Measurements from ENCODE around the gene FSIP1.

The FSIP1 gene

GRCh38 chr15:39684233-39684632 lies 98.4 kb downstream of the FSIP1 start:
- DNase-seq (ENCODE audit: low read depth), result no peak

GRCh38 chr15:39682366-39682765 lies 100.3 kb downstream of the FSIP1 start:
- no peak for DNase-seq (ENCODE audit: low read depth)

GRCh38 chr15:39680868-39681267 lies 101.8 kb downstream of the FSIP1 start:
- DNase-seq (ENCODE audit: low read depth), result peak; percentile 82

DNA sequence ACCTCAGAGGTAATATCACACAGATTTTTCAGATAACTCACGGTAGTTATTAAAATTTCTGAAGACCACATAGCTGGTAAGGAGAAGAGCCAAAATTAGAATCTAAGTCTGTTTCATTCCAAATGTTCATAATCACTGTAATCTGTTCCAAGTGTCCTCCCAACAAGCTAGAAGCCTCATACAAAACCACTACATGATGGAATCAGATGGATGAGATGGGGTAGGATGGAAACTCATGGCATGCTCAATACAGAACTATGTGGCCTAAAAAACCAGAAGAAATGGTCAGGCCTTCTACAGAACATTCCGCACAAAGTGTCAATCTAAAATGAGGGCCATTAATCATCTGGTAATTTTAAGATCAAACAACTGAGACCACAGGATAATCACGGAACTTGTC lies 110.0 kb downstream of the FSIP1 start:
- no peak for DNase-seq (ENCODE audit: low read depth)

GRCh38 chr15:39672184-39672583 lies 110.5 kb downstream of the FSIP1 start:
- DNase-seq (ENCODE audit: low read depth), result no peak

GRCh38 chr15:39670687-39671086 lies 112.0 kb downstream of the FSIP1 start:
- DNase-seq (ENCODE audit: low read depth), result no peak

DNA sequence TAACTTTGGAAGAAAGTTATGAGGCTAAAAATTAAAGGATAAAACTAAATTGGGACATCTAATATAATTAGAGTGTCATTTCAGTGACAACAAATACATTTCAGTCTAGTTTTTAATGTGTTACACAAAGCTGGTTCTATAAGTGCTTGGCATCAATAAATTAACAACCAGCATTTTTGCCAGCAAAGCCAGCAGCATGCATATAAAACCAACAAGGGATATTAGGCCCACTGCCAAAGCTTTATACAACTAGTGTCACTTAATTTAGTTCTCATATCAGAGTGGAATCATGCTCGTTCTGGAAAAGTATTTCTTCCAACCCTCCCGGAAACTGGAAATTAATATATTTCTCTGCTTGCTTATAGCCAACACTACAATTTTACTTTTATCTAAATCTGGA lies 113.0 kb downstream of the FSIP1 start:
- no peak for DNase-seq (ENCODE audit: low read depth)

DNA sequence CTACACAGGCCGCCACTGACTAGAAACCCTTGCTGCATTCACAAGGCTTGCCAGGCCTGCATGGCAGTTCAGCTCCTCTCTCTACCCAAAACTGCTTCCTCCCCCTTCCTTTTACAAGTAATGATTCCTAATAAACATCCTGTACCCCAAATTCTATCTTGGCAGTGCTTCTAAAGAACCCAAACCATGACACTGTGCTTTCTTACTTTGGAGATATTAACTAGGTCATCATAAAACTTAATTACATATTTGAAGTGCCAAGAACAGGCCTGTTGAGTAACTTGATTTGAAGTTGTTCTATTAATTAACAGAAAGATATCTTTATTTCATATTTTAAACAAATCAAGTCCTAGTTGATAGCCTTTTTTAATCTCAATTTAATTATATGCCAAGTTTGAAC lies 113.4 kb downstream of the FSIP1 start:
- no peak for DNase-seq (ENCODE audit: low read depth)

DNA sequence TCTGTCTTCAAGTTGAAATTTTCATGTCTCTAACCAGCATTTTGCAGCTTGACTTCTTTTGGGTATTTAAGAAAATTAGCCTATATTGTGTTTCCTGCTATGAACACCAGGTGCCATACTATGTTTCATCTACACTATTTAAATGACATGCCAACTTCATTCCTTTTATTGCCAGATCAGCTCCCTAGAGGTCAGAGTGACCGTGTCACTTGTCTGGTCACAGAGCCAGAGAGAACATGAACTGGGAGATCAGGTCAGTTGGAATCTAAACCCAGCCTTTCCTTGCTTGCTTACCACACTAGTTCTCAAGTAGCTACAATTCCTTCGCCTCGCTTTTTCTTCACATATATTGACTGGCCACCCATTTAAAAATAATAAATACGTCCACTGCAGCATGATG lies 114.2 kb downstream of the FSIP1 start:
- DNase-seq (ENCODE audit: low read depth), result no peak

- DNase-seq (ENCODE audit: low read depth), result no peak
Observed at GRCh38 chr15:39667382-39668127, 115.1 kb downstream of the FSIP1 start.

DNA sequence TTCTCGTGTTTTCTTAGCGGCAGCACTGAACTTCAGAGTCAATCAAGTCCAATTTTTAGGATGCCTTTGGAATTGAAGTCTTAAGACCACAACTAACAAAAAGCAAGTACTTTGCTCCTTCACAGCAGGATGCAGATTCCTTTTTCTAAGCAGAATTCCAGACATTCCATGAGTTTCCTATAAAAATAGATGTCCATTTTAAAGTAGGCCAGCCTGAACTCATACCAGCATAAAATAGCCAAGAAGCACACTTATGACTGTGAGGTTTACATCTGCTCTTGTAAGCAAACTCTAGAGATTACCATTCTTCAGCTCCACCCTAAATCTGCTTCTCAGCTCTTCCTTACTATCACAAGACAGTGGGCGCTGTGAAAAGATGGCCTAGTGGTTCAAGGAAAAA lies 116.0 kb downstream of the FSIP1 start:
- no peak for DNase-seq (ENCODE audit: low read depth)

DNA sequence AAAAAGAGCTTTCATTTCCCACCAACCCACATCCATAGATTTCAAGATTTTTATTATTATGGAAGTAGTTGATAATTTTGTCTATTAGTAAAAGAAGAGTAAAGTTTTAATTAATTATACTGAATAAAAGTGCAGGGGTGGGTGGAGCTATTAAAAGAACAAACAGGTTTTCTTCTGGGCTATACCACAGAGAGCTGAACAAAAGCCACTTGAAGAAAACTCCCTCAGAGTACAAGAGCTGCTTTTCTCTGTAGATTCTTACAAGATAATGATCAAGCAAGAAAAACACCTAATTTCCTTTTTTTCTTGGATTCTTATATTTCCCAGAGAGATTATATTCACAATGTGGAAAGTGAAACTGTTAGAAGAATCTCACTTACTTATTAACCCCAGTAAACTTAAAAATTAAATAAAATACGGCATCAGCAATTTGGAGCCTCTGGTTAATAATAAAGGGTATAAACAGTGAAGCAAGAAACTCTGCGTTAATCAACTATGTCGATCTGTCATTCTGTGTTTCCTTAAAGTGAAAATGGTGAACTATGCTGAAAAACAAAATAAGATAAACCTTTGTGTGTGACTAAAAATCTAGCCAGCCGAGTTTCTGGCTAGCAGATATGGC lies 116.9 kb downstream of the FSIP1 start:
- no peak for DNase-seq (ENCODE audit: low read depth)

DNA sequence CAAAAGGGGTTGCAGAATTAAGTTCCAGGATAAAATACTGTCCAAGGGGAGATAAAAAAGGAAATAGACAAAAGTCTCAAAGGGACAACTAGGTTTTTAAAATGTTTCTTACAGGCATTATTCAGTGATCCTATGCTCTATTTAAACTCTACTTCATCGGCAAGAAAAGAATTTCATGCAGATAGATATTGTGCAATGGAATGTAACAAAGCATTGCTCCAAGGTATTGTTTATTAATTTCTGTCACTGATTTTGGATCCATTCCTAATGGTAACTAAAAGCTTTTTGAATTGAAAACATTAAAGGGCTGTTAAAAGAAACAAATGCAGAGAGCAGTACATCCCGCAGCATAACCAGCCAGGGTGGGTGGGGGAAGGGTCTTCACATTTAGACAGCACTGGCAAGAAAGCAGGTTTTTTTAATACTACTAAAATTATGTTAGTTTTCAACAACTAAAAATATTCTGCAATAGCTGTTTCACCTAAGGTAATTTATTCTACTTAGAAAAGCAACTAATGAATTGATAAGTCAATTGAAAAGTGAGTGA lies 118.9 kb downstream of the FSIP1 start:
- DNase-seq (ENCODE audit: low read depth), result no peak

GRCh38 chr15:39661776-39662175 lies 120.9 kb downstream of the FSIP1 start:
- DNase-seq (ENCODE audit: low read depth), result no peak

DNA sequence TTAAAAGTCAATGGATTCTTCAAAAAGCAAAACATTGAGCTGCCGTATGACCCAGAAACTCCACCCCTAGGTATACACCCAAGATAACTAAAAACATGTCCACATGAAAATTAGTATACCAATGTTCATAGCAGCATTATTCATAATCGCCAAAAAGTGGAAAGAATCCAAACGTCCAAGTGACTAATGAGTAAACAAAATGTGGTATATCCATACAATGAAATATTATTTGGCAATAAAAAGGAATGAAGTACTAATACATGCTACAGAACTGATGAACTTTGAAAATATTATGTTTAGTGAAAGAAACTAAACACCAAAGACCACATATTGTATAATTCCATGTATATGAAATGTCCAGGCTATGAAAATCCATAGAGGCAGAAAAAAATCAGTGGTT lies 123.9 kb downstream of the FSIP1 start:
- DNase-seq (ENCODE audit: low read depth), result no peak

DNA sequence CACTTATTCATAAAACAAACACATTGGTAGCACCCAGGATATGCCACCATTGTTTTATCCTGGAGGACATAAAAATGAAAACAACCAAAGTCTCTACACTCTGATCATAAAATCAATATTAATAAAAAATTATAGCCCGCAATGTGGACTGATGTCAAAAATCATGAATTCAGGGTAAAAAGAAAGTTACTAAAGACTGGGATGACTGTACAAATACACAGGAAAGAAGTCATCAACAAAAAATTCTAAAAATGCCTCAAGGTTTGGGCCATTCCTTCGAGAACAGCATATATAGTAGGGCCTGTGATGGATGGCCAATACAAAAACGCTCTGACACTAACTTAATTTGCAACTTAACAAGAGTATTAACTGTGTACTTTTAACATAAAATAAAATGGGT lies 125.0 kb downstream of the FSIP1 start:
- DNase-seq (ENCODE audit: low read depth), result no peak

- no peak for DNase-seq (ENCODE audit: low read depth)
Observed at GRCh38 chr15:39657181-39657580, 125.5 kb downstream of the FSIP1 start.

DNA sequence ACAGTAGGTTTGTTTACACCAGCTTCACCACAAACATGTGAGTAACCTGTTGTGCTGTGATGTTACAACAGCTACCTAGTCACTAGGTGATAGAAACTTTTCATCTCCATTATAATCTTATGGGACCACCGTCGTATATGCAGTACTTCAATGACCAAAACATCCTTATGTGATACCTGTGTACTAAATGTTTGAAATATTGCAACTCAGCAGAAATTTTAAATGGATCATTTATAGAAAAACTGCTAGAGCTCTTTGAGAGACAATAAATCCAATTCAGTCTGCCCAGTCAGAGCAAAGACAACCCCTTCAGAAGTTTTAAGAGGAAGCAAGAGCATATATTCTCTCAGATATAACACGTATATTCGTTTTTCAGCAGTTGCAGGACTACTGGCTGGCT lies 128.3 kb downstream of the FSIP1 start:
- DNase-seq (ENCODE audit: low read depth), result no peak

DNA sequence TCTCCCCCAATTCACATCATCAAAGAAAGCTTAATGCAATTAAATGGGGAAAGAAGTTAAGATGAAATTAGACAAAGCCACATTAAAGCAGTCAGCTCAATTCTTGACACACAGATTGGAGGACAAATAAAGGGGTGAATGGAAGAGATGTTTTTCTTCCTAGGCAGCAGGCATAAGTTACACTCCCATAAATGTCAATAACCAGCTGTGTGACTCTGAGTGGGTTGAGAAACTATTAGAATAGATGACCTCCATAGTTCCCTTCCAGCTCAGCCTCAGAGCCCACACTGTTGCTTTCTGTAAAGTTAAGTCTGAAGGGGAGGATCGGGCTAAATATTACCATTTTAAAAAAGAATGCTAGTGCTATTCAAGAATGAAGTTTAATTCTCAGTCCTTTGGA lies 130.8 kb downstream of the FSIP1 start:
- peak; percentile 29 for DNase-seq (ENCODE audit: low read depth)

GRCh38 chr15:39651295-39651694 lies 131.3 kb downstream of the FSIP1 start:
- no peak for DNase-seq (ENCODE audit: low read depth)

GRCh38 chr15:39649757-39650156 lies 132.9 kb downstream of the FSIP1 start:
- no peak for DNase-seq (ENCODE audit: low read depth)

GRCh38 chr15:39646425-39646824 lies 136.2 kb downstream of the FSIP1 start:
- DNase-seq (ENCODE audit: low read depth), result no peak

GRCh38 chr15:39645976-39646257 lies 136.7 kb downstream of the FSIP1 start:
- no peak for DNase-seq (ENCODE audit: low read depth)

Data from GM04504 (cell line).